EH (cell line): ENCODE data around the gene SFTA2.

Experiments
- DNase-seq: peaks from one replicate; pipeline ENCODE4 v3.0.0-alpha.2; 2015; ENCODE audit warnings: low read depth

The SFTA2 gene

DNA sequence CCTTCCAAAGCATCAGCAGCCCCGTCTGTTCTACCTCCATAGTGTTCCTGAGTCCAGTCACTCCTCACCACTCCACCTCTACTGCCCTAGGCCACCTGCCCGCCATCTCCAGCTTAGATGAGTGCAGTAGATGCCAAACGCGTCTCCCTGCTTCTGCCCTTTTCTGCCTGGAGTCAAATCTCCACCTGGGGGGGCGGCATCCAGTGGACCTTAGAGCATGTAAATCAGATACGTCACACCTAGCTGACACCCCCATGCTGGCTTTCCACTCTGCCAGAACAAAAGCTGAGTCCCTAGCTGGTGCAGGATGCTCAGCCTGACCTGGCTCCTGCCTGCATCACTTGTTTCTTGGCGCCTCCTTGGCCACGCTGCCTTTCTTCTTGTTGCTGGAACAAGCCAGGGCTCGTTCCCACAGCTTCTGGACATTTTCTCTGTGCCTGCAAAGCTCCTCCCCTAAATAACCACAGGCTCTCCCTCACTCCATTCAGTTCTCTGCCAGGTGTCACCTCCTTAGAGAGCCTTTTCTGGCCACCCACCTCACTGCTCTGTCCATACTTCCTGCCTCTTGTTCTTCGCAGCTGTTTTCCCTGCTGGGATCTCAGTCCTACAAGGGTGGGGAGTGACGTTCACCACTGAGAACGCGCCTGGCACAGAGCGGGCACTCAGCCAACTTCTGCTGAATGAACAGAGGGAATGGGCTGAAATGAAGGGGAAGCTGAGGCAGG is 41.9 kb downstream of the SFTA2 start:
- DNase-seq = no peak

DNA sequence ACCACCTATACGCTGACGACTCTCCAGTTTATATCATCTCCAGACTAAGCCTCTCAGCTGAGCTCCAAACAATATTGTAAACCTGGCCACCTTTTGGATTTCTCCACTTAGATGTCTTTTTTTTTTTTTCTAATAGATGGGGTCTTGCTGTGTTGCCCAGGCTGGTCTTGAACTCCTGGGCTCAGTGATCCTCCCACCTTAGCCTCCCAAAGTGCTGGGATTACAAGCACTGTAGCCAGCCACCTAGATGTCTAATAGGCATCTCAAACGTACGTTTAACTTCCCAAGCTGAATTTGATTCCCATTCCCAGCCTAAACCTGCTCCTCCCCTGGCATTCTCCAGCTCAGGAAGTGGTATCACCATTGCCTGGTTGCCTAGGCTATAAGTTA is 42.5 kb downstream of the SFTA2 start:
- DNase-seq = no peak

DNA sequence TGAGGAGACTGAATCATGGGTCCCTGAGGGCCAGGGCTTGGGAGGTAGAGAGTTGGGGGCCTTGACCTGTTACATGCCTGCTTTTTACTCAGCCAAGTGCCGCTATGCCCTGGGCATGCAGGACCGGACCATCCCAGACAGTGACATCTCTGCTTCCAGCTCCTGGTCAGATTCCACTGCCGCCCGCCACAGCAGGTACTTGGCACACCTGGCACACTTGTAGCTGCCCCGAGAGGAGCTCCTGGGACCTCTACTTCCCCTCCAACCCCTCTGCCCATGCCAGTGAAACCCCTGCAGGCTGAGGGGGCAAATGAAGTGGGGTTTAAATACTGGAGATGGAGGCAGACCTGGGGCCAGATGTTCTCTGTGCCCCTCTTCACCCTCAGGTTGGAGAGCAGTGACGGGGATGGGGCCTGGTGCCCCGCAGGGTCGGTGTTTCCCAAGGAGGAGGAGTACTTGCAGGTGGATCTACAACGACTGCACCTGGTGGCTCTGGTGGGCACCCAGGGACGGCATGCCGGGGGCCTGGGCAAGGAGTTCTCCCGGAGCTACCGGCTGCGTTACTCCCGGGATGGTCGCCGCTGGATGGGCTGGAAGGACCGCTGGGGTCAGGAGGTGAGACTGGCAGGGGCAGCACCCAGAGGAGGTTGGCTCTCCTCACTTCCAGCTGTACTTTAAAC is 43.0 kb downstream of the SFTA2 start:
- no peak for DNase-seq

DNA sequence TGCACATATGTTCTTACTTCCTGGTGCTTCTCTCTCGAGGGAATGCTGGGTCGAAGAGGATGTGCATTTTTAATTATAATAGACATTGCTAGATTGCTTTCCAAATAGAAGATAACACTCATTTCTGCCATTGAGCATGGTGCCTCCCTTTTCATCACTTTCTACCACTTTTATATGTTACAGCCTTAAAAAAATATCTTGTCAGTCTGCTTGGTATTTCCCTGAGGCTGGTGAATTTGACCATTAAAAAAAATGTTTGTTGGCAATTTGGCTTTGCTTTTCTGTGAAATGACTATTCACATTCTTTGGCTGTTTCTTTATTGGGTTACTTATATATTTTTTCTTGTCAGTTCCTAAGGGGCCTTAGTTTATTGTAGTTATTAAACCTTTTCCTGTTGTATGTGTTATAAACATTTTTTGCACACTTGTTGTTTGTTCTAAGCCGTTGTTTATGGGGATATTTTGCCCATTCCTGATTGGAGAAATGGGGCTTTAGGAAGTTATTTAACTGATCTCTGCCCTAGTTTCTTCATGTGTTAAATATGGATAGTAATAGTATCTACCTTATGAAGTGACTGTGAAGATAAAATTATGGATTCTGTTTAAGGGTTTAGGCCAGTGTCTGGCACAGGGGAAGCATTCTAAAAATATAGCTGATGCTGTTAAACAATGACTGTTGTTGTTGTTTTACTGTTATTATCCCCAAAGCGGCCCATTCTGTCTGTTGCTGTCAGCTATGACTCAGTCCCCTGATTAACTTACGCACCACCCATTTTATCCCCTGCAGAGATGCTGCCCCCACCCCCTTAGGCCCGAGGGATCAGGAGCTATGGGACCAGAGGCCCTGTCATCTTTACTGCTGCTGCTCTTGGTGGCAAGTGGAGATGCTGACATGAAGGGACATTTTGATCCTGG is 43.8 kb downstream of the SFTA2 start:
- DNase-seq = peak; percentile 91

DNA sequence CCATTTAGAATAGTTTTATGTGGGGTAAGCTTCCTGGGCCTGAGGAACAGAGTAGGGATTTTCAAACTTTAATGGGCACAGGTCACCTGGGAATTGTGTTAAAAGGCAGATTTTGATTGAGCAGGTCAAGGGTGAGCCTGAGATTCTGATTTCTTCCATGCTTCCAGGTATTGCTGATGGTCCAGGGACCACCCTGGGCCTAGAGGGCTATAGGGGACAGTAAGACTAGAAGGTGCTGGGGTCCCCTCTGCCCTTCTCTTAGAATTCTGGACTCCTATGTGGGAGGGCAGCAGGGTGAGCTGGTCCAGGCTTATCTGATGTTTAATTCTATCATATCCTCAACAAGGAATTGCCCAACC is 45.1 kb downstream of the SFTA2 start:
- no peak for DNase-seq

DNA sequence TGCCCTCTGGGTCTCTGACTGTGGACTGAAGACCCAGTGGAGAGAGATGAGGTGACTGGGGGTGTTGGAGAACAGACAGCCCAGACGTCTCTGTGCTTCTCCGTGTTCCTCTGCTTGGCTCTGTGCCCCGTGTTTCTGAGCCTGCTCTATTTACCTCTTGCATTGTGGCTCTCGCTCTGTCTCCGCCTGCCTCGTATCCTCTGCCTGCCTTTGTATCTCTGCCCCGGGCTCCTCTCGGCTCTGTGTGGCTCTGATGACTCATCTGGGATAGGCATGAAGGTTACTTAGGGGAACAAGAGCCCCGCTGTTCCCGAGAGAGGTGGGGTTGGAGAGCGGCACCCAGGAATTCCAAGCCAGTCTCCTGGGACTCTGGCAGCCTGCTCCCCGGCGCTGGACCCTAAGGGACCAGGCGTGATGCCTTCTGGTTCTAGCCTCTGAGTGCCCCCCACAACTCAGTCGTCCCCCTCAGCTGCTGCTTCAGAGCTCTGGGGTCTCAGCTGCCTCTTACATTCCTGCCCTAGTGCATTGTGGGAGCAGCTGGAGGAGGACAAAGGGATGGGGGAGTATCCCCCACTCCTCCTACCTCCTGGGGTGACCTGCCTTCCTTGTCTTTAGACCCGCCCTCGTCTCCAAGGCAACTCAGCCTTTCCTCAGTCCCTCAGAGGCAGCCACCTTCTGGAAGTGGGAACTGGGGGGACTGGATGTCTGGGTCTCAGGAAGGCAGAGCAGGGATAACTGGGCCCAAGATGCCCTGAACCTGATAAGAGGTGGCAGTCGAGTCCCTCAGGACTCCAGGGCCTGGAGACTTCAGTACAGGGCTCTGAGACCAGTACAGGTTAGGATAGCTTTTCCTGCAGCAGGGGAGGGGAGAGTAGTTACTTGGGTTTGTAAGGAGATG is 45.7 kb downstream of the SFTA2 start:
- DNase-seq = peak; percentile 93

DNA sequence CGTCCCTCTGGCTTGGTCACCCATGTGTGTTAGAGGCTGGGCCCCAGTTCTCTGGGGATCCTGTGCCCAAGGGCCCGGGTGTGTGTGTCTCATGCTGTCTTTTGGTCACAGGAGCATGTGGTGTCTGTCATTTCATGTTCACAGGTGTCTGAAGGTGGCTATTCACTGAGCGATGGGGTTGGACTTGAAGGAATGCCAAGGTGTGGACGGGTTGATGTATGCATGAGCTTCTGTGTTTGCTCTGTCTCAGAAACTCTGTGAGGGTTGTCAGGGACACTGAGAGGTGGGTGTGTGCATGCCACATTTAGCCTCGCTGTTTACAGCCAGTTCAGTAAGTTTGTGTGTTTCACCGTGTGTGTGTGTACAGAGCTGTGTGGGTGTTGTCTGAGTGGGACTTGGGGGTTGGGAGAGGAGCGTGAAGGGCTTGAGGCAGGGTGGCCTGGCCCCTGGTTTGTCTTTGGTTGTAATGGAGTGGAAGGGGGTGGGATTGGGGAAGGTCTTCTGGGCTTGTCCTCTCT is 46.4 kb downstream of the SFTA2 start:
- peak; percentile 25 for DNase-seq

DNA sequence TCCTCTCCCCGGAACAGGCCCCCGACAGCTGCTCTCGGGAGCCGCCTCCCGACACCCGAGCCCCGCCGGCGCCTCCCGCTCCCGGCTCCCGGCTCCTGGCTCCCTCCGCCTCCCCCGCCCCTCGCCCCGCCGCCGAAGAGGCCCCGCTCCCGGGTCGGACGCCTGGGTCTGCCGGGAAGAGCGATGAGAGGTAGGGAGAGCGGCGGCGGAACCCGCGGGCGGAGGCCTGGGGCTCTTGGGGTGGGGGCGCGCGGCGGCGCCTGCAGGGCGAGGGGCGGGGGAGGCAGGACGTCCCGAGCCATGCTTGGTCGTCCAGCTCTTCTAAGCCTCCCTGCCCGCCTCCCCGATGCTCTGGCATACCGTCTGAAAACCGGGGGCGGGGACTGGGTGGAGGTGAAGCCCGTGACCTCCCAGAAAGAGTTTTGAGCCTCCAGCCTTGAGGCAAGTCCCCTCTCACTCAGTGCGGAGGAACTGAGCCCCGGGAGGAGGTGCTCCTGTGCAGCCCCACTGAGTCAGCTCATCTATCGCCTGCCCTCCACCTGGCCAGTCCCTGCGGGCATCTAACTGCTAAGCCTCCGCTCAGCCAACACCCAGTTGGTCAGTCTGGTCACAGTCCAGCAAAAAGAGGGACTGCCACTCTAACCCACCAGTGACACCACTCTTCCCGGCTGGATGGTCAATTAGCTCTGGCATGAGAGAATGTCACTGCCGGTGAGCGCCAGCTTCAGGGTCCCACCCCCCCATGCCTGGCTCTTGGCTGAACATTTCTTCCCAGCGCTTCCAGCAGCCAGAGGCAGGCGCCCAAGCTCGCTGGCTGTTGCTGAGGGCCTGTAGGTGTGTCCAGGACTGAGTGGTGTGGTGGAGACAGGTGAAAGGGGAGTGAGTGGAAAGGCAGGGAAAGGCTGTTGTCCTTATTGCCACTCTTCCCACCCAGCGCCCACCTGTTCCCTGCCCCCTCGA is 47.2 kb downstream of the SFTA2 start:
- peak; percentile 62 for DNase-seq

DNA sequence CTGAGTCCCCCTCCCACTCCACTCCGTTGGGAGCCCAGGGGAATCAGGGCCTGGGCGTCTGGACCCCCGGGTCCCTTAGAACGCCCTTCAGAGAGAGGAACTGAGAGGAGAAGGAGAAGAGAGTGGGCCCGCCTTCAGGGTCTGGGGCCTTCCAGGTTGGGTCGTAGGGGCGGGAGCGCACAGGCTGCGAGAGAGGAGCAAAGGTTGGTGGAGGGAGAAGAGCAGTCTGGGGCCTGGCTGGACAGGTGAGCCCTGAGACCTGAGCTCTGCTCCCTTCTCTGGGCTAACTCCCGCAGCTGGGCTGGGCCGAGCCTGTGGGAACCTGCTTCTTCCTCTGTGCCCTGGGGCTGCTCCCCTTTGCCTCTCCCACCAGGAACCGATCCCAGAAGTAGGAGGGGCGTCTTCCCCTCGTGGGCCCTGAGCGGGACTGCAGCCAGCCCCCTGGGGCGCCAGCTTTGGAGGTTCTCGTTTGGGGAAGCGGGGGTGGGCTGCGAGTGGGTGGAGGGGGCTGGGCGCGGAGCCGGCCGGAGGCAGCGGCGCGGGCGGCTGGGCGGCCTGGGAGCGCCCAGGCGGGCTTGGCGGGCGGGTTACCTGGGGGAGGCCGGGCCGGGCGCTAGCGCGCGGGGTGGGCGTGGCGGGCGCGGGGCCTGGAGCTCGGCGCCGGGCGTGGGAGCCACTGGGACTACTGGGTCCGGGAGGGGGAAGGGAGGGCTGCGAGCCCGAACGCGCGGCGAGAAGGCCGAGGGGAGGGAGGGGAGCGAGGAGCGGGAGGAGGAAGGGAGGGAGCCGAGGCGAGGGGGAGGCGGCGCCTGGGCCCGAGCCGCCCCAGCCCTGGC is 48.1 kb downstream of the SFTA2 start, which contains the start of gene DDR1:
Gene DDR1 (plus strand): TSS at position 835 of the 836 bp plus-strand sequence. CDS start 4,211 bp downstream, outside the sequence.
- DNase-seq = peak; percentile 74

DNA sequence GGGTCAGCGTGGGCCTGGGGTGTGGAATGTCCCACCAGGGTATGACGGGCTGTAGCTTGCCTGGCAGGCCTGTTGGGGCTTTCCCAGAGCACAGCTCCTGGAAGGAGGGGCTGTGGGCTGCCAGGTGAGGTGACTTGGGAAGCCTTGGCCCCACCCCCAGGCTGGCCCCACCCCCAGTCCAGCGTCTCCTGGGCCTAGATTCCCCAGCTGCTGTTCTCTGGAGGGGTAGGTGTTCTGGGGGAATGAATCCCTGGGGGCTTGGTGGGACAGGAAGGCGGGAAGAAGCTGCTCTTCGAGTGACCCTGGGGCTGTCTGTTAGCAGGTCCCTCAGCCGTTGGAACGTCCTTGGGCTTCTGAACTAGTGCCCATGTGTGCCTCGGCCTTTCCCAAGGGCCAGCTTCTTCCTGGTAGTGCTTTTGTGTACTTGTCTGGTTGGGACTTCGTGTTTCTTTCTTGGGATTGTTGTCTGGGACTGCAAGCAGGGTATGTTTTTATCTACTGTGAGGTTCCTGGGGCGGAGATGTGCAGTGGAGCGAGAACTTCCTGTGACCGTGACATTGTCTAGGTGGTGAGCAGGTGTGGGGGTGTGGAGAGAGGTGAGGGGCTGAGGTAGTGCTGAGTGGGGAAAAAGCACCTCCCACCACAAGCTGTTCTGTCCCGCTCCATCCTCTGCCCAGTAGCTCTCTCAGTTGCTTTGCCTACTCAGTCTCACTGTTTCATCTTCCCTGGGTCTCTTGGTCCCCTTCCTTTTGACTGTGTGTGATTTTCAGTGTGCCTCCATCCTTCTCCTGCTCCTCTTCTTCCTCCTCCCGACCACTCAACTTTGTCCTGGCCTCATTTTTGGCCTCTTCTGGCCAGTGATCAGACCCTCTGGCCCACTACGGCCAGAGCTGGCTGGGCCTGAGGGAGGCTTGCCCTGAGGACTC is 48.9 kb downstream of the SFTA2 start:
- no peak for DNase-seq

DNA sequence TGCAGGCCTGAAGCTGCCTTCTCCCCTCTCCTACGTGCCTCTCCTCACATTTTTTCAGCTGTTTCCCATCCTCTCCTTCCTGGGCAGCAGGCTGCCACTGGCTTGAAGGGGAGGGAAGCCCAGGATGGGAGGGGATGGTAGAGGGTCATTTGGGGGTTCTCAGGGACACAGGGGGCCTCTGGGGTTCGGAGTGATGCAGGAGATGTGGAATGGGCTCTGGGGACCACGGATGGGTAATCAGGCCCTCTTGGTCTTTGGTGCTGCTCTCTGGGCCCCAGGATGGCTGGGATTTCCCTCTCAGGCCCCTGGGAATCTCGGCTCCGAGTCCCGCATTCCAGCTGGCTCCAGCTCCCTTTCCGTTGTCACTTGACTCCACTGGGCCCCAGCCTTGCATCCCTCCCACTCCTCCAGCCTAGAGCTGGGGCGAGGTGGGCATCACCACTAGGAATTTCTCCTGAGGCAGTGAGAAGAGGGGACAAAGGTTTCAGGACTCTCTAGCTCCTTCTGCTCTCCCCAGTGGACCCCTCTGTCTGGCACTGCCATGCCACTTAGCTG is 49.7 kb downstream of the SFTA2 start:
- peak; percentile 24 for DNase-seq

DNA sequence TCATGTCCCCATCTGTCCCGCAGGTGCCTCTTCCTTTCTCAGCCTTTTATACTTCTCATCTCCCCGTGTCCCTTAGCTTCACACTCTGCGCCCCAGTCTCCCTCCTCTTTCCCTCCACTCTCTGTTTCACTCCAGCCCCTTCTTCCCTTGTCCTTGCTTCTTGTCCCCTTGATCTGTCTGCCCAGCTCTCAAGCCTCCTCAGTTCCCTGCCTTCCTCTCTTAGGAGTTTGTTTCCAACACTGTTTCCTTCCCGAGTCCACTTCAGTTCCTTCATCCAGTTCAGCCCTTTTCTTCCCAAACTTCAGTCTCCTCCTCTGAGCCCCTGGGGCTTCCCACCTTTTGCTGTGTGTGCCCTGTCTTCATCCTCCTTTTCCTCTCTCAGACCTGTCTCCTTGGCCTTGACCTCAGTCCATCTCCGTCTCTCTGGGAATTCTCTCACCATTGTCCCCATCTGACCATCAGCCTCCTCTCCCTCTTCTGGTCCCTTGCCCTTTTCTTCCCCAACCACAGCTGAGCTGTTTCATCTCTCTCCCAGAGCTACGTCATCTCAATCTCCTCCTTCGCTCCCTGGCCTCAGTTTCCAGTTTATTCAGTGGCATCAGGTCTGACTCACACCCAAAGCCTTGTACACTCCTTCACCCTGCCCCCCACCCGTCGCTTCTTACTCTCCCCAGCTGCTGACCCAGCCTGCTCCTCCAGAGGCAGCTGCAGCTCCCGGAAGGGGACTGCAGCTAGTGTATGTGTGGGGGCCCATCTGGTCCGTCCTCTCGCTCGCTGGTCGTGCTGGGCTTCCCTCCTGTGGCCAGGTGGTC is 50.4 kb downstream of the SFTA2 start:
- DNase-seq = peak; percentile 43
